Right kidney (tissue), 1 donor: ENCODE measurements around the gene EPAS1.

Source experiments
- DNase-seq: peaks from one replicate; pipeline ENCODE4 v3.0.0-alpha.2; 2016

The EPAS1 gene

DNA sequence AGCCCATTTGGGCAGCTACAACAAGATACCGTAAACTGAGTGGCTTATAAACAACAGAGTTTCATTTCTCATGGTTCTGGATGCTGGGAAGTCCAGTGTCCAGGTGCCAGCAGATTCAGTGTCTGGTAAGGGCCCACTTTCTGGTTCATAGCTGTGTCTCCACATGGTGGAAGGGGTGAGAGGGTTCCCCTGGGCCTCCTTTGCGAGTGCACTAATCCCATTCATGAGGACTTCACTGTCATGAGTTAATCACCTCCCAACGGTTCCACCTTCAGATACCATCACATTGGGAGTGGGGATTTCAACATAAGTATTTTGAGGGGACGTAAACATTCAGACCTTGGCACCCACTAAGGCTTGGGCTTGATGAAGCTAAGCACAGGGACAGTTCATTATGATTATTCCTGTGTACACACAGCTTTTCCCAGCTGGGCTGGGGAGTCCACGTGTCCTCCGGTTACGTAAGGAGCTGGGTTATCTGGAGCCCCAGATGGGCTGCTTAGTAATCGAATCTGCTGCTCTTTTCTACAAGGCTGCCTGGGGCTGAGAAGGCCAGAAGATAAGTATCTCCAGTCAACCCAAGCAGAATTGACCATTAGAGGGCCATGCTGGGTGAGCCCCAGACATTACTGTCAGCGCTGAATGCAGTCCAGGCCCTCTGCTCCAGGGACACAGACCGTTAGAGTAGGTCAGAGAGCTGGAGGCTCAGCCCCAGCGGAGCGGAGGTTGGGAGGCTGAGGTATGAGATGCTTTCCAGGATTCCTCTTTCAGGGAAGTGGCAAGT is 42.7 kb downstream of the EPAS1 start:
- DNase-seq = no peak

DNA sequence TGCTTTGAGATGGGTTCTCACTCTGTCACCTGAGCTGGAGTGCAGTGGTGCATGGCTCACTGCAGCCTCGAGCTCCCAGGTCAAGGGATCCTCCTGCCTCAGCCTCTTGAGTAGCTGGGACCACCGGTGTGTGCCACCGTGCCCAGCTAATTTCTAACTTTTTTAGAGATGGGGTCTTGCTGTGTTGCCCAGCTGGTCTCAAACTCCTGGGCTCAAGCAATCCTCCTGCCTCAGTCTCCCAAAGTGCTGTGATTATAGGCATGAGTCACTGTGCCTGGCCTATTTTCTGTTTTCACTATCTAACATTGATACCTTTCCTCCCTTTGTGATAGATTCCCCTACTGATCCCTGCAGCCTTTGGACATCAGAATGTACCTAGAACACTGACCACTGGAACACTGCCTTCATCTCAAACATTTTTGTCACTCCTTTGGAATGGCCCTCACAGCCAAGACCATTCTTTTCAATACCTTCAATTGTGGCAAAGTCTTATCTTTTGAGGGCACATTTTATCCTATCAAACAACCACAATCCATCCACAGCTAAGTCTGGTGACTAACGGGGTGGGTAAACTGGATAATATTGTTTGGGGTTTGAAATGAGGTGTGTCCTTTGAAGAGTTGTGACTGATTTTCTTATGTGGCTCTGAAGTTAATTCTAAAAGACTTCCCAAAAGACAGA is 43.7 kb downstream of the EPAS1 start:
- no peak for DNase-seq

DNA sequence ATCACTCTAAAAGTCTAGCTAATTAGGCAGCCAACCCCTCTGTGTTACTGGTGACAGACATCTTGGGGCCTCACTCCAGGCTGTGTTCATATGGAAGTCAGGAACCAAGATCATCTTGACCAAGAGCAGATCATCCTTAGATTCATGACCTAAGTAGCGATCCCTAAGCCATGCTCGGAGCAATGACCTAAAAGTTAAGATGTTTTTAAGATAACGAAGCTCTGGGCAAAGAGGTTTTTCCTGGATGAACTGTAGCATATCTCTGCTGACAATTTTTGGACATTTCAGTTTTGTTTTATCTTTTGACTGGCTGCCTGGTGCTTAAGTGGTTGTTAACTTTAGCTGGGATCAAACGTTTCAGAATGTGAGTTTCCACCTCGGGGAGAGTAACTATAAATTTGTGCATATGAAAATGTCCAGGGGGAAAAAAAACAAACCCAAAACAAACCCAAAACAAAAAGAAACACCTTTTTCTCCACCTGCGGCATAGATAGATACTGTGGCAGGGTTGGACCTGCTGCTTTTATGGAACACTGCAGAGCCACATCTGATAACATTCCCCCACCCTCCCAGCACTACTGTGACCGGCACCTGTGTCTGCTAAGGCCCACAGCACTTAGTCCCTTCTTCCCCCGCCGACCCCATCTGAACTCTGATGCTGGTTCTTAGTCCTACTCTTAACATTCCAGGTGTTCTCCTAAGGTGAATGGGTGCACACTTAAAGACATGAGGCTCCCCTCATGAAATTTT is 45.5 kb downstream of the EPAS1 start:
- DNase-seq = no peak

DNA sequence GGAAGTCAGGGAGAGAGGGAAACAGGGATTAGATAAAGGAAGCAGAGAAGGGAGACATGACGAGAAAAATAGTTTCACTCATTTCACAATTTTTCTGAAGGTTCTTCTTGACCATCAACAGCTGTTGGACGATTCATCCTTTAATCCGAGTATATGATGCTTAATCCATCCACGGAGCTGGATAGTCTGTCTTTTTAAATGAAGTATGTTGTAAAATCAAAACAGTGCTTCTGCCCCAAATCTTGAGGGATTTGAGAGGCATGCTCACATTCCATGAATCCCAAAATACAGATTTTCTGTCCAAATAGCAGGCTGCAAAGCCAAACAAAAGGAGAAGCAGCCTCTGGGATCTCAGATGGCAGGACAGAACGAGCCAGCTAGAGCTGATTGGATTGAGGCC is 47.5 kb downstream of the EPAS1 start:
- no peak for DNase-seq

DNA sequence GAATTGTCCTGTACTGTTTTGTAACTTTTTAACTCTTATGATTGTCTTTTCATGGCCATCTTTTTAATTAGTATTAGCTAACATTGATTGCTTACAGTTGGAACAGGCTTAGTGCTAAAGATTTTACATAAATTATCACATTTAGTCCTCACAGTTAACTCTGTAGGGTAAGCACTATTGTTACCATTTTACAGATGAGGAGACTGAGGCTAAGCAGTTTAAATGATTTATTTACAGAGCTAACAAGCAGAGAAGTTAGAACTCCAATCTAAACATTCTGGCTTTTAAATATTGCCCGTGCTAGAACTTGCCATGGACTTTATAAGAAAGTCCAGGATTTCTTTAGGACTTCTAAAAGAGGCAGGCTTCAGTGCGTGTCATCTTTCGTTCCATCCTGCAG is 48.6 kb downstream of the EPAS1 start:
- DNase-seq = no peak

DNA sequence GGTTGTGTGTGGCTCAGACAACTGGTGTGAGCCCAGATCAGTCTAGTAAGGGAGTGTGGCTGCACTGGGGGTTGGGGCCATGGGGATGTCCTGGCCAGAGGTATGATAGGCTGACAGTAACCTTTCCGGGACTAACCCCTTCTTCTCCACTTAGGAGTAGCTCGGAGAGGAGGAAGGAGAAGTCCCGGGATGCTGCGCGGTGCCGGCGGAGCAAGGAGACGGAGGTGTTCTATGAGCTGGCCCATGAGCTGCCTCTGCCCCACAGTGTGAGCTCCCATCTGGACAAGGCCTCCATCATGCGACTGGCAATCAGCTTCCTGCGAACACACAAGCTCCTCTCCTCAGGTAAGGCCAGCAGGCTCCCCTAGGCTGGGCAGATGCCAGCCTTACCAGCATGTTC is 49.5 kb downstream of the EPAS1 start:
- DNase-seq = no peak

DNA sequence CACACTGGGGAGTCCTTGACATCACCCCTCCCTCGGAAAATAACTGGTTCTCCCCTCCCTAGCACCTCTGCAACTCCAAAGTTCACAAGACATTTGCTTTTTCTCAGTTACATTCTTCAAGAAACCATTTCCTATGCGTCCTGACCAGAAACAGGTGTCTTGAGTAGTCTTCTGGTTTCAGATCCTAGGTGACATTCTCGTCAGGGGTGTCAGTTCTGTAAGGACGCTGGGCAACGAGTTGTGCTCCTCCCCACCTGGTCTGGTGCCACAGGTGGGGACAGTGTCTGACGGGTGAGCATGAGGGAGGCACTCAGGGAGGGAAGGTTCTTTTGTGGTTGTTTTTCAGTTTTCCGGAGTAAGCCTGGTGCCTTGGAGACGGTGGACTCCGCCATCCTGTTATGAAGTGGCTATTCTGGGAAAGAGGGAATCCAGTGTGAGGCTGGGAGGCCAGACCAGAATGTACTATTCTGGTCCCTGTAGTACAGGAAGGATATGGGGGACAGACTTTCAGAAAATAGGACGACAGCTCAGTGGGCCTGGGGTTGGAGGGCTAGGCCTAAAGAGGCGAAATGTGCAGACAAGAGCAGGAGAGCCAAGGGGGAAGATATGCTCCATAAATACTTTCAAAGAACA is 50.6 kb downstream of the EPAS1 start:
- DNase-seq = no peak

DNA sequence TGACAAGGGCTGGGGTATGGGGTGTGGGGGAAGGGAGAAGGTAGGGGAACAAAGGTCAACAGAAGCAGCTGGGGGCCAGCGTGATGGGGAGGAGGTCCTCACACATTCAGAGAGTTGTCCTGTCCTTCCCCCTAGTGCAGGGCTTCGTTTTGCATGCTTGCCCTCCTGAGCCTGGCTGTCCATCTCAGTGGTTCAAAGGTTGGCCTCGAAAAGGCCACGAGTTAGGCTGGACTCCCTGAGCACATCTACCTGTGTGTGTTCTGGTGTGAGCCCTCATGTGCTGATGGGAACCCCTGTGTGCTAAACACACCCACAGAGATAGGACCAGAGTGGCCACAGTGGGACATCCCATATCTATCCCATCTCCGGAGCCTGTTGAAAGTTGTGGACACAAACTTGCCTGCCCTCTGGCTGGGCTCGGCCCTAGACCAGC is 51.9 kb downstream of the EPAS1 start:
- no peak for DNase-seq

DNA sequence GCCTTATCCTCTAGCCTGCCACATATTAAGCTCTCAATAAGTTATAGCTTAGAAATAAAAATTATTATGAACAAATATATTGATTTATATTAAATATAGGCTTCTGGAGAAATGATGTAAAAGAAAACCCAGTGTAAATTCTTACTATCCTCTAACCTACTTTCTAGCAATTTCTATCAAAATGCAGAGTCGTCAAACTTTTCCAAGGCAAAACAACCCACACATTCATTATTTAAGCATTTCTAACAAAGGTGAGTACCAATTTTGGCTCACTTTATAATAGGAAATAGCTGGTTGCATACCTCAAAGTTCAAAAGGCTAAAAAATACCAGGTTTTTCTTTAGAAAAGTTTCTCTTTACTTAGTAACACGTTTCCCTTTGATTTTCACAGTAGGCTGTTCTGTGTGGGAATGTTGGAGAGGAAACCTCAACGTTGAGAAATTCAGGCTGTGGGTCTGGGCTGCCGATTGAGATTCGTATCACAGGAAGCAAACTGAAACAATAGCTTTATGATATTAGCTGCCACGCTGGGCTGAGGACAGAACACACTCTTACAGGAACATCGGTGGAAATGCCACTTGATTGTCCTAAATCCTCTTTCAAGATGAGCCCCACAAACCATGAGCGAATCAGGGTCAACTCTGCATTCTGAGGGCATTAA is 53.0 kb downstream of the EPAS1 start:
- DNase-seq = no peak

DNA sequence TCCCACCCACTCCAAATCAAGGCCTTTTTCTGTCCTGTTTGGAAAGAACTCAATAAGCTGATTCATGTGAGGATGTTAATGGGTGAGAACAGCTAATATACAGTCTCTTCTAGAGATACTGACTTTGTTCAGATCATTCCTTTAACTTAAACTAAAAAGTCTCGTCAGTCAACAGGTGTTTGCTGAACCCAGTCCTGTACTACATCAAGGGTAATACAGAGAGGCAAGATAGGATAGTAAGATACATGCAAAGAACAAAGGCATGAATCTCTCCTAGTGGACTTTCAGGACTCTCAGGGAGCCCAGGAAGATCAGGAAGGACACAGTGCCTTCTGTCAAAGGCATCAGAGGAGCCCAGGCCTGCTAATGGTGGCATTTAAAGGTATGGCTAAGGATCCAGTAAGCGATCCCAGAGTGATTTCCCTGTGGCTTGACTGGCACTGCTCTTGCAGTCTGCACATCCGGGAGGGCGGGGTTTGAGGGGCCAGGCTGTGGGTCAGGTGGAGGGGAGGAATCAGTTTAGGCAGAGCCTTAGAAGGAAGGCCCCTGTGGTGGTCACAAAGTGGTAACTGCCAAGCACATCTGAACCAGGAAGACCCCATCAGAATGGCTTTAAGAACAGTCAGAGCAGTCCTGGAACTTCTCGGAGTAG is 54.0 kb downstream of the EPAS1 start:
- no peak for DNase-seq

DNA sequence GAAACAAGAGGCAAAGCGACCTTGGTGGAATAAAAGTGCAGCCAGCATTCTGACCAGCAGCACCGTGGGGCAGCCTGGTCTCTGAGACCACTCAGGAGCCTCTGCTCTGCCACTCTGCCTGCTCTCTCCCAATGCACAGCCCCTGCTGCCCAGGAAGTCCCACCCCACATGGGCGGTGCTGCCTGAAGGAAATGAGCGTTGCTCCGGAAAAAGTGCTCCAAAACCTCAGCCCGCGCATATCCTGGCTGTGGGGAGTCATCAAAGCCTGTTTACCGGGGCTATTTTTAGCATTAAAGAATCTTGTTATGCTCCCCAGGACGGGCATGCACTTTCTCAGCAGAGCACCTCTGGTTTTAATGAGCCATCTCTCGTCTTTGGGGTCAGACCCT is 54.5 kb downstream of the EPAS1 start:
- no peak for DNase-seq

DNA sequence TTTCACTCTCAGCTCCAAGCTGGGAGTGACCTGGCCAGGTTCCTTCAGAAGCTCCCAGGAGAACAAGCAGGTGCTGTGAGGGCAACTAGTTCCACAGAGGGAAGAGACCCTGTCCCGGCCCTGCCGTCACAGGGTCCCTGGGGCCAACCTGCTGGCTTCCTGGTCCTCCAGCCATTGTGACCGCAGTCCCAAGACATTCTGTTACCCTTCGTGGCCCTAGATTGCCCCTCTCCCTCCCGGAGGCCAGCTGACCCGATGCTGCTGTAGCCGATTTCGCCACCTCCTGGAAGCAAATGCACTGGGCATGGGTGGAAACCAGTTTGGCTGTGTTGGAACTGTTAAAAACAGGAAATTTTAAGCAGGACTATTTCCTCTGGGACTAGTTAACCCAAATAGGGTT is 55.4 kb downstream of the EPAS1 start:
- no peak for DNase-seq

DNA sequence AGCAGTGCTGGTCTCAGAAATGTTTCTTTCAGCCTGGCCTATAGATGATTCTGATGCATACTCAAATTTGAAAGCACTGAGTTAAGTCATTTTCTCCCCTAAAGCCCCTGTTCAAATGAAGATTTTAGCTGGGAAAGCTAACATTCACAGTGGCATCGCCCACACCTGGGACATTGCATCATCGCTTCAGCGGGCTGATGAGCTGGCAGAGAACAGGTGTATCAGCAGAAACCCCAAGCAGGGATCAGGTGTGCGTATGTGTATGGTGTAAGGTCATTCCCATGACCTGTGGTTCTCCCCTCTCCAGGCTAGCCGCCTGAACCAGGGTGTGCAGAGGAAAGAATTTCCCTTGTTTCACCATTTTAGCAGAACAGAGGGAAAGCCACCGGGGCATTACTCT is 56.3 kb downstream of the EPAS1 start:
- DNase-seq = no peak

DNA sequence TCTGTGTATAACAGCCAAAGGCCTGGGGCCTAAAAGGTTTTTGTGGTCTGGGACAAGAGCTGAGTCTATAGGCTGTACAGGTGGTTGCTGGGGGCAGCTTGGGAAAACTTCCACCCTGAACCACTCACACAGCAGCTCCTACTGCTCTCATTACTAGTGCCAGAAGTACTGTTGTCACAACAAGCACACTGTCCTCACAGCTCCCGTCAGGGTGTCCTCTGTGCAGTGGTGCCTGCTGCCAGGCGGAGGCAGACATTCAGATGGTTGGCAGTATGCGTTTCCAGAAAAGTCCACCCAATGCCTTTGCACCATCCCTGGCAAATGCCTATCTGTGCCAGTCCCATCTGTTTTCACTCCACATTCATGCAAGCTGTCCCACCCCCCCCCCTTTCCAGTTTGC is 58.5 kb downstream of the EPAS1 start:
- DNase-seq = no peak

DNA sequence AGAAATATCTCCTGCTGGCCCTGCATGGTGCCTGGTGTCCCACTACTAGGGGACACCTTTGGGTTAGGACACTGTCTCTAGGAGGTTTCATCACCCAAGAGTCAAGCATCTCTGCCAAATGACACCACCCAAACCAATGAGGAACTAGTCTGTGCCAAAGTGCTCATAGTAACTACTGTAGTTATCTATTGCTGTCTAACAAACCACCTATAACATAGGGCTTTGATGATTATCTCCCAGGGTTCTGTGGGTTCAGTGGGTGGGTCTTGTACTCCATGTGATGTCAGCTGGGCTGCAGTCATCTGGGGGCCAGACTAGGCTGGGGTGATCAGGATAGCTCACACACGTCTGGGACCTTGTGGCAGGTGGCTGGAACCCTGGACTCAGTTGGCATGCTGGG is 59.8 kb downstream of the EPAS1 start:
- no peak for DNase-seq

DNA sequence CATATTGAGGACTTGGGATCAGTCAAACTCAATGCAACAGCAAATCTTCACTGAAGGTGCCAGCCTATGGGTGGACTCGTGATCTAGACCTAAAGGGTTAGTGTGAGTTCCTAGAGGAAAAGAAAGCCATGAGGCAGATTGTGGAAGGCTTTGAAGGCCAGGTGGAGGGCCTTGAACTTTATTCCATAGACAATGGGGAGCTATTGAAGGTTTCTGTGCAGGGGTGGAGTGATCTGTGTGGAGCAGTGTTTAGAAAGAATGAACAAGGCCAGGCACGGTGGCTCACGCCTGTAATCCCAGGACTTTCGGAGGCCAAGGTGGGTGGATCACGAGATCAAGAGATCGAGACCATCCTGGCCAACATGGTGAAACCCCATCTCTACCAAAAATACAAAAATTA is 61.5 kb downstream of the EPAS1 start:
- DNase-seq = no peak

DNA sequence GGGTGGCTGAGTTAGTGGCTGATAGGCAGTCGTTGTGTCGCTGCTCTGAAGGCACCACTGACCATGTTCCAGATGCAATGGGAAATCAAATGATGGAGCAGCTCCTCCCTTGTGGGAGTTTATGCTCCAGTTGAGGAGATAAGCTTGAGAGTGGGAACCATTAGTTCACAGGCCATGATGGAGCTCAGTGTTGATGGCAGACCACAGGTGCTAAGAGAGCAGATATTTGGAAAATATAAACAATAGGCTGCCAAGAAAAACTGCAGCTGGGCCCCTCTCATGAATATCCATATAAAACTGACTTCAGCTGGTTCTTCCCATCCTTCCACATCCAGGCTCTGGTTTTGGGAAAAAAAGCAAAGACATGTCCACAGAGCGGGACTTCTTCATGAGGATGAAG is 63.1 kb downstream of the EPAS1 start:
- DNase-seq = no peak

DNA sequence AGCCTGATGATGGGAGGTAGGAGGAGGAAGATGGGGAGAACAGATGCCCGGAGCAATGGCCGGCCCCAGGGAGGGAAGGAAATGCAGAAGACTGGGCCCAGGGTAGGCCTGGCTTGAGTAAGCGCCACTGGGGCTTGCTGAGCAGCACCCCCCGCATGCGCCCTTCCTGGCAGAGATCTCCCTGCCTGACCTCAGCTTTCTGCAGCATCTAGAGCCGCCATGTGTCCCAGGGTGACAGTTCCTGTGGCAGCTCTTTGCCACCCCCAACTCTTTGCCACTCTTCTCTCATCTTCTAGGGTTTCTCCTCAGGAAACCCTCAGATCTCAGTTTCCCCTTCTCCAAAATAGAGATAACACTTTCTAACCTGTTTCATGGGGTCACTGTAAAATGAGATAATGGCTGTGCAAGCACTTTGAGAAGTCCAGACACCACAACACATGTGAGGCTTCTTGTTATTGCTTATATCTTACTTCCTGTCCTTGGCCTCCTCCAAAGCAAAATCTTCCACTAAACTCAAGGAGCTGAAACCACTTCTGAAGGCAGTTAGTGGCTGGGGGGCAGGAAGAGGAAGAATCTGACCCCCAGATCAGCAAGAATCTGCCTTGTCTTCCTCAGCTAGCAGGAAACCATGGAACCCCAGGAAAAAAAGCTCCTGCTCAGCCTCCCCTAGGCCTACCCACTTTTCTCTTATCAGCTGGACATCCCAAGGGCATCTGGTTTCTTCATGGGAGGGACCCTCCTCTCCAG is 64.9 kb downstream of the EPAS1 start:
- DNase-seq = no peak

DNA sequence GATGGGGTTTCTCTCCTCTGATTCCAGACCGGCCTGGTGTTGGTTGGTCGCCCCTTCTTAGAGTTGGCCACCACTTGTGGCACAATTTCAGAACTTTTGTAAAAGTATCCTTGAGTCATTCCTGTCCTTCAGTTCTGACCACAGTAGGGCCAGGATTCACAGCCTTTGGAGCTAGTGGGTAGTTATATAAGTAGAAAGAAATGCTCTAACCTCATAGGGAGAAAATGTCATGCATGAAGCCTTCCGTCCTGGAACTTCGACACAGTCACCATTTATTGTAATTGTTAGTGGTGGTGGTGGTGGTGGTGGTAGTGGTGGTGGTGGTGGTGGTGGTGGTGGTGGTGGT is 65.4 kb downstream of the EPAS1 start:
- DNase-seq = no peak

DNA sequence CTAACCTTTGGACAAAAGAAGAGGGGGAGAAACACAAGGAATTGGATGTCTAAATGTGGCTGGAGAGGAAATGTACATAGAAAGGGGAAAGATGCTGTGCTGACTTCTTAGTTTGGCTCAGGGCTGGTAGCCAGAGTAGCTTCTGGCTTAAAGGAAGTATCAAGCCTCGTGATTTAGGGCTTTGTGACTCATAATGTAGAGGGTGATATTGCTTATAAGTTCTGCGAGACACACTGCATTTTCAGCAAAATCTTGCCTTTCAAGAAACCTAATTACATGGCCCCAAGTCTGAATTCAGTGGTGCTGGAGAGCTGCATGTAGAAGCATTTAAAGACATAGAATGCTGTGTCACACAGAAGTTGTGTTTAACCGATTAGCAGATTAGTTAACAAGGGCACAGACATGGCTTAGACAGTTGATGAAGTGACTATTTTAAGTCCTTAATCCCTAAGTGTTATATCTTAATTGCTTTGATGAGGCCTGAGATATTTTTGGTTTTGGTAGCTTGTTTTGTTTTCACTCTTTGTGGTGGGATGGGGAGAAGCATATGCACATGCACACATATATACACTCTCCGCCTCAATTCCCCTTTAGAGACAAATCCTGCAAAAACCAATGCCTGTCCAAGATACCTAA is 66.4 kb downstream of the EPAS1 start:
- DNase-seq = no peak
